ENCODE results near the gene SUCO.

- TF ChIP-seq ZNF274 (IDR thresholded peaks at IDR 0.05; ENCODE audit: low read depth, low read length) (no peak), YY1 (IDR thresholded peaks at IDR 0.05; ENCODE audit: insufficient read depth, insufficient read length) (no peak), SUZ12 (IDR thresholded peaks at IDR 0.05; ENCODE audit: extremely low read depth, insufficient read depth, insufficient read length) (no peak)
These were observed 14.1 kb downstream of the SUCO start for GRCh38 chr1:172547071-172547470.
